NT2/D1 (cell line): ENCODE results near the gene MAJIN.

Experiments
- YY1 ChIP-seq: IDR thresholded peaks from 2 replicates; pipeline ENCODE4 v1.6.1; 2011; ENCODE audit not compliant: insufficient read length, insufficient read depth
- ZNF274 ChIP-seq: IDR thresholded peaks from 2 replicates; pipeline ENCODE4 v1.6.1; 2011; ENCODE audit warnings: mild to moderate bottlenecking, low read depth, low read length

DNA sequence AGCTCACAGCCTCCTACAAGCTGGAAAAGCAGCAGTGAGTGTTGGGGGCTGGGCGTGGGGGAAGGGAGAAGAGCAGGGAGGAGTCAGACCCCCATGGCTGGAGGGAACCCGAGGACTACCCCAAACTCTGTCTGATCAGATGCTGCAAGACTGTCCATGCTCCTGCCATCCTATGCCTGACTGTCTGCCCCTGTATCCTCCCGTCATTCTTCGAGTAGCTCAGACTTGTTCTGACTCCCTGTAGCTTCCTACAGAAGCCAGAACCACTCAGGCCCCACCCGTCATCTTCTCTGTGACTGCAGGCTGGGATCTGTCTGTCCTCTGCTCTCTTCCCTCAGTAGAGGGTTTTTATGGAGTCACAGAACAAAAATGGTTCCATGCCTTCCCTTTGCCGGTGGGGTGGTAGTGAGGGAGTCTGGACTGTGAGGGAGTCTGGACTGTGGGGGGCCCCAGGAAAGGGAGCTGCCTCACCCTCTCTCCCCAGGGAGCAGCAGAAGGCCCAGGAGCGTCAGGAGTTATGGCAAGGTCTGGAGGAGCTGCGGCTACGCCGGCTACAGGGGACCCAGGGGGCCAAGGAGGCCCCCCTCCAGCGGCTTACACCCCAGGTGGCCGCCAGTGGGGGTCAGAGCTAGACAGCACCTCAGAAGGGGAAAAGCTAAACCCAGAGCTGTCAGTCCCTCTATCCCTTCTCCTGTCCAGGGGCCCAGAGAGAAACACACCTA lies 38.5 kb downstream of the MAJIN start:
- TF ChIP-seq ZNF274 = no peak
- TF ChIP-seq YY1 = no peak
